ENCODE data around the gene ZNF620. TPM values are rescaled to one million over a fixed set of nuclear protein-coding genes. Genes with fewer than 3 reads are reported as not detected.

Gene ZNF620
- total RNA-seq, 1 experiment from 2014 or later: 27.1 TPM

DNA sequence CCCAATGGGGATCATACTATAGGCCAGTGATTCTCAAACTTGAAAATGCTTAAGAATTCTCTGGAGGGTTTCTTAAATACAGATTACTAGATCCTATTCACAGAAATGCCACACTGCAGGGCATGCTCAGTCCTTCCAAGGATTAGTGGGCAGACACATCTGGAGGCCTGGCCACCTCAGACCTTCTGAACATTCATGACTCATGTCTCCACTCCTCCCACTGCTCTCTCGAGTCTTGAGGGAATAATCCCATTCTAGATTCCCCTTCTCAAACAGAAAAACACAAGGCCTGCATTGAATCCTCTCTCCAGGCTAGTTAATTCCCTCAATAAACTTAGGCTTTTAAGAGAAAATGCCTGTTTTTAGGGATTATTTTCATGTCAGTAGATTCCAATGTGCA lies 41.0 kb downstream of the ZNF620 start:
- Histone ChIP-seq H3K4ac (ENCODE audit: low read depth, low read length) (no peak overlapping the region), H3K18ac (ENCODE audit: insufficient read length, low read depth, low read length) (no peak overlapping the region), H4K20me1 (ENCODE audit: control insufficient read depth, insufficient read depth, insufficient read length) (no peaks in the 10 kb centered on the region), H4K91ac (ENCODE audit: insufficient read length, low read depth, low read length) (no peak overlapping the region), H3K23me2 (ENCODE audit: insufficient read length, low read depth, low read length, poor library complexity, severe bottlenecking) (no peaks in the 10 kb centered on the region), H3K23ac (ENCODE audit: insufficient read length, low read depth, low read length) (no peak overlapping the region), H3K9ac (ENCODE audit: extremely low read depth, insufficient read length, low read length) (no peak overlapping the region), H3K14ac (ENCODE audit: insufficient read depth, low read length) (no peak overlapping the region), H3T11ph (ENCODE audit: low read length) (no peak overlapping the region), H2AFZ (ENCODE audit: low read length) (no peak overlapping the region), H3K27ac (ENCODE audit: insufficient read length, low read depth, low read length) (no peak overlapping the region), H2BK15ac (ENCODE audit: low read depth, low read length) (no peak overlapping the region), H2BK120ac (ENCODE audit: low read depth, low read length, poor library complexity, severe bottlenecking) (no peak overlapping the region), H2BK12ac (ENCODE audit: insufficient read length, low read depth, low read length) (no peak overlapping the region), H3K79me1 (ENCODE audit: insufficient read depth, low read depth, low read length, poor library complexity, severe bottlenecking) (no peaks in the 10 kb centered on the region), H3K4me1 (ENCODE audit: insufficient read depth, low read length) (no peaks in the 10 kb centered on the region), H3K9me3 (ENCODE audit: control insufficient read depth, low read depth, low read length) (no peaks in the 10 kb centered on the region), H3K56ac (ENCODE audit: insufficient read length, low read depth, low read length) (no peak overlapping the region), H2BK5ac (ENCODE audit: insufficient read length, low read length) (no peak overlapping the region), H3K79me2 (ENCODE audit: insufficient read depth, low read length) (no peaks in the 10 kb centered on the region), H4K8ac (replicated peaks; ENCODE audit: insufficient read length, low read depth, low read length) (no peak overlapping the region), H3K4me2 (ENCODE audit: insufficient read depth, insufficient read length, low read length) (no peak overlapping the region), H2AK5ac (ENCODE audit: insufficient read length, low read length) (no peak overlapping the region), H3K27me3 (ENCODE audit: insufficient read depth, low read length) (no peaks in the 10 kb centered on the region), H2BK20ac (ENCODE audit: low read depth, low read length, poor library complexity, severe bottlenecking) (no peak overlapping the region), H4K5ac (ENCODE audit: insufficient read length, low read depth, low read length) (no peak overlapping the region)
- Mint-ChIP-seq H3K27me3 (ENCODE audit: low read depth) (no peaks in the 10 kb centered on the region), H3K4me1 (no peaks in the 10 kb centered on the region; a peak in 1 of 4 replicates), H3K9me3 (peaks cover 11 to 19% of the 10 kb centered on the region in 2 experiments), H3K36me3 (ENCODE audit: insufficient read depth in 1 of 3, low read depth in 3 of 3) (peaks cover 4 to 10% (median 6%) of the 10 kb centered on the region in 3 experiments; a peak in 6 of 7 replicates), H3K27ac (no peak overlapping the region), H3K4me3 (no peak overlapping the region)
- TF ChIP-seq, protein P1, sequence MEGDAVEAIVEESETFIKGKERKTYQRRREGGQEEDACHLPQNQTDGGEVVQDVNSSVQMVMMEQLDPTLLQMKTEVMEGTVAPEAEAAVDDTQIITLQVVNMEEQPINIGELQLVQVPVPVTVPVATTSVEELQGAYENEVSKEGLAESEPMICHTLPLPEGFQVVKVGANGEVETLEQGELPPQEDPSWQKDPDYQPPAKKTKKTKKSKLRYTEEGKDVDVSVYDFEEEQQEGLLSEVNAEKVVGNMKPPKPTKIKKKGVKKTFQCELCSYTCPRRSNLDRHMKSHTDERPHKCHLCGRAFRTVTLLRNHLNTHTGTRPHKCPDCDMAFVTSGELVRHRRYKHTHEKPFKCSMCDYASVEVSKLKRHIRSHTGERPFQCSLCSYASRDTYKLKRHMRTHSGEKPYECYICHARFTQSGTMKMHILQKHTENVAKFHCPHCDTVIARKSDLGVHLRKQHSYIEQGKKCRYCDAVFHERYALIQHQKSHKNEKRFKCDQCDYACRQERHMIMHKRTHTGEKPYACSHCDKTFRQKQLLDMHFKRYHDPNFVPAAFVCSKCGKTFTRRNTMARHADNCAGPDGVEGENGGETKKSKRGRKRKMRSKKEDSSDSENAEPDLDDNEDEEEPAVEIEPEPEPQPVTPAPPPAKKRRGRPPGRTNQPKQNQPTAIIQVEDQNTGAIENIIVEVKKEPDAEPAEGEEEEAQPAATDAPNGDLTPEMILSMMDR (conservative IDR thresholded peaks at IDR 0.05): no peak
- no CpG with 5 or more reads among the region's 1 CpG for WGBS (ENCODE audit: extremely low coverage, insufficient read length, low lambda C conversion rate)
- no peak for DNase-seq

All from H9 (cell line).